ENCODE results near the gene SP1. TPM values are rescaled to one million over a fixed set of nuclear protein-coding genes. Genes with fewer than 3 reads are reported as not detected.
A peak's percentile ranks its signal among the peaks of the same experiment; 100 is the strongest.

The SP1 gene
- total and polyA plus RNA-seq, 9 of the 15 experiments (the other 6 are each of a cell fraction or from before 2014, with no cell fraction given) = 8.0 to 65.5 (median 41.6) TPM

- TF ChIP-seq AFF1 (IDR thresholded peaks at IDR 0.05; ENCODE audit: low read depth in 1 of 2, partially characterized antibody in 2 of 2) (no peak), ZNF143 (CRISPR knock-in tag; IDR thresholded peaks at IDR 0.05) (no peak), NFRKB (IDR thresholded peaks at IDR 0.05; ENCODE audit: low read depth) (no peak), CSDE1 (IDR thresholded peaks at IDR 0.05) (no peak), ZNF354B (CRISPR knock-in tag; IDR thresholded peaks at IDR 0.05) (no peak)
Observed at GRCh38 chr12:53333289-53333688, 46.7 kb upstream of the SP1 start (continued).

DNA sequence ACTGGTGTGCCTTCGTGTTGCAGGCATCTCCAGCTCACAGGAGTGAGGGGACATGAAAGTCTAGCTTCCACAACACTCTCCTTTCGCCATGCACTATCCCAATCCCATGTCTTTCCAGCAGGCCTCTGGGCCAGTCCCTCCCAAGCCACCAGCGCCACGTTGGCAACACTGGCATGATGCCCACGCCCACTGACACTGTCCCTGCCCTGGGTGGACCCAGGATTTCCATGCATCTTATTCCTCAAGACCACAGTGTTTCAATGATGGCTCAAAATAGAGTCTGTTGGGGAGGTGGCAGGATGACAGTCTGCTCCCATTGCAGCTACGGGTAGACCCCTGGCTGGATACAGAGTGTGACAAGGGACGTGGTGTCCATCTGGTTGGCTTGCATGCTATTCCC, 46.1 kb upstream of the SP1 start:
- DNase-seq (ENCODE audit: extremely low read depth in 1 of 4, low spot score in 3 of 4) = no peak
- Histone ChIP-seq H3K27ac (ENCODE audit: extremely low read depth, low read depth, low read length) (no peak overlapping the region), H3K79me2 (ENCODE audit: control insufficient read depth, insufficient read depth, low read length) (no peaks in the 10 kb centered on the region), H2AFZ (ENCODE audit: low read depth, low read length) (no peak overlapping the region), H3K36me3 (ENCODE audit: control insufficient read depth, insufficient read depth, low read length) (no peaks in the 10 kb centered on the region), H3K9me1 (ENCODE audit: control insufficient read depth, insufficient read depth, low read length) (no peaks in the 10 kb centered on the region), H3K9me3 (replicated peaks; ENCODE audit: control insufficient read depth, insufficient read depth, low read depth, low read length) (no peaks in the 10 kb centered on the region), H3K27me3 (ENCODE audit: control insufficient read depth in 2 of 2, insufficient read depth in 2 of 2, low read length in 2 of 2) (no peaks in the 10 kb centered on the region), H3K4me1 (replicated peaks in 1 of 2; ENCODE audit: control insufficient read depth in 2 of 2, insufficient read depth in 2 of 2, low read length in 2 of 2) (peaks cover 15 to 29% of the 10 kb centered on the region in 2 experiments), H4K20me1 (replicated peaks; ENCODE audit: control insufficient read depth, insufficient read depth, low read length) (no peaks in the 10 kb centered on the region), H3K9ac (ENCODE audit: insufficient read depth in 1 of 2, low read depth in 2 of 2, low read length in 2 of 2) (peak overlapping the region in 1 of 2 experiments; percentile 72; a peak in 1 of 4 replicates), H3K4me3 (no peak overlapping the region), H3K4me2 (ENCODE audit: insufficient read depth, low read length) (no peak overlapping the region)
- intact Hi-C loops (cut with micrococcal nuclease) = no loop called here
- in situ Hi-C loops (cut with MboI) = no loop called here
- ATAC-seq = no peak
- no peak for FAIRE-seq
- 38% methylated on average over 7 of the region's 7 CpGs for WGBS (ENCODE audit: insufficient coverage, low coverage, missing lambda C conversion rate)
- CTCF ChIA-PET (ENCODE audit: low intra/inter-chr PET ratio) = no interaction called here
- BruUV-seq (replicated peaks) = no TSS peak
- POLR2A ChIA-PET = interaction anchor here (1.1 to 2.0 kb wide), 3 partner anchors 10 to 167 kb away, joined by 5 to 12 read pairs (median 5); partner anchors contain the start of gene TARBP2
- TF ChIP-seq CREB3 (tag; conservative IDR thresholded peaks at IDR 0.05; ENCODE audit: low read depth) (no peak), GATA2 (CRISPR knock-in tag; IDR thresholded peaks at IDR 0.05) (no peak), SP2 (IDR thresholded peaks at IDR 0.05; ENCODE audit: extremely low read depth, low read depth, low read length, poor library complexity, severe bottlenecking) (no peak), MEF2A (IDR thresholded peaks at IDR 0.05; ENCODE audit: control insufficient read depth, low read depth, low read length) (no peak)
- TF ChIP-seq, protein P1, sequence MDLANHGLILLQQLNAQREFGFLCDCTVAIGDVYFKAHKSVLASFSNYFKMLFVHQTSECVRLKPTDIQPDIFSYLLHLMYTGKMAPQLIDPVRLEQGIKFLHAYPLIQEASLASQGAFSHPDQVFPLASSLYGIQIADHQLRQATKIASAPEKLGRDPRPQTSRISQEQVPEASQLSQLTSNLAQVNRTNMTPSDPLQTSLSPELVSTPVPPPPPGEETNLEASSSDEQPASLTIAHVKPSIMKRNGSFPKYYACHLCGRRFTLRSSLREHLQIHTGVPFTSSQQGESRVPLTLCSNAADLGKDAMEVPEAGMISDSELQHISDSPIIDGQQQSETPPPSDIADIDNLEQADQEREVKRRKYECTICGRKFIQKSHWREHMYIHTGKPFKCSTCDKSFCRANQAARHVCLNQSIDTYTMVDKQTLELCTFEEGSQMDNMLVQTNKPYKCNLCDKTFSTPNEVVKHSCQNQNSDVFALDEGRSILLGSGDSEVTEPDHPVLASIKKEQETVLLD (IDR thresholded peaks at IDR 0.05) = no peak
- TF ChIP-seq, protein P2, sequence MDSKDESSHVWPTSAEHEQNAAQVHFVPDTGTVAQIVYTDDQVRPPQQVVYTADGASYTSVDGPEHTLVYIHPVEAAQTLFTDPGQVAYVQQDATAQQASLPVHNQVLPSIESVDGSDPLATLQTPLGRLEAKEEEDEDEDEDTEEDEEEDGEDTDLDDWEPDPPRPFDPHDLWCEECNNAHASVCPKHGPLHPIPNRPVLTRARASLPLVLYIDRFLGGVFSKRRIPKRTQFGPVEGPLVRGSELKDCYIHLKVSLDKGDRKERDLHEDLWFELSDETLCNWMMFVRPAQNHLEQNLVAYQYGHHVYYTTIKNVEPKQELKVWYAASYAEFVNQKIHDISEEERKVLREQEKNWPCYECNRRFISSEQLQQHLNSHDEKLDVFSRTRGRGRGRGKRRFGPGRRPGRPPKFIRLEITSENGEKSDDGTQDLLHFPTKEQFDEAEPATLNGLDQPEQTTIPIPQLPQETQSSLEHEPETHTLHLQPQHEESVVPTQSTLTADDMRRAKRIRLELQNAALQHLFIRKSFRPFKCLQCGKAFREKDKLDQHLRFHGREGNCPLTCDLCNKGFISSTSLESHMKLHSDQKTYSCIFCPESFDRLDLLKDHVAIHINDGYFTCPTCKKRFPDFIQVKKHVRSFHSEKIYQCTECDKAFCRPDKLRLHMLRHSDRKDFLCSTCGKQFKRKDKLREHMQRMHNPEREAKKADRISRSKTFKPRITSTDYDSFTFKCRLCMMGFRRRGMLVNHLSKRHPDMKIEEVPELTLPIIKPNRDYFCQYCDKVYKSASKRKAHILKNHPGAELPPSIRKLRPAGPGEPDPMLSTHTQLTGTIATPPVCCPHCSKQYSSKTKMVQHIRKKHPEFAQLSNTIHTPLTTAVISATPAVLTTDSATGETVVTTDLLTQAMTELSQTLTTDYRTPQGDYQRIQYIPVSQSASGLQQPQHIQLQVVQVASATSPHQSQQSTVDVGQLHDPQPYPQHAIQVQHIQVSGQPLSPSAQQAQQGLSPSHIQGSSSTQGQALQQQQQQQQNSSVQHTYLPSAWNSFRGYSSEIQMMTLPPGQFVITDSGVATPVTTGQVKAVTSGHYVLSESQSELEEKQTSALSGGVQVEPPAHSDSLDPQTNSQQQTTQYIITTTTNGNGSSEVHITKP (IDR thresholded peaks at IDR 0.05; ENCODE audit: partially characterized antibody) = no peak
